ENCODE results near the gene SNX15.

Gene SNX15

DNA sequence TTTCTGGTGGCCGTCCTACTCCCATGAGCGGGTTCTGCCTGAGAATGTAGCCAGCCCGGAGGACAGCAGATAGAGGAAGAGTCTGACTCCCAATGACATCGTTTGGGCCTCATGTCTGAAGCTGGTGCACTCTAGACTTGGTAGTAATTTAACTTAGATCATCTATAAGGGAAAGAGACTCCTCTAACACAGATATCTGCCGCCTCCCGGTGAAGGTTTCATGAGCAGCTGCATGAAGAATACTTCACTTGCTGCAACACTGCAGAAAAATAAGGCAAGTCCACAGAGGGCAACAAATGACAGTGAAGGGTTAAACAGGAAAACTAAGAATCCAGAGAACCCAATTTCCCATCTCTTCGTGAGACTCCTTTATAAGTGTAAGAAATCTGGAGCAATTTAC is 19.2 kb upstream of the SNX15 start:
- no peak for TF ChIP-seq TAF1 (IDR thresholded peaks at IDR 0.05; ENCODE audit: low read depth)
- TF ChIP-seq YY1 (IDR thresholded peaks at IDR 0.05; ENCODE audit: low read depth), result no peak
- no peak for TF ChIP-seq CEBPB (IDR thresholded peaks at IDR 0.05)
- TF ChIP-seq FOXM1 (IDR thresholded peaks at IDR 0.05; ENCODE audit: borderline replicate concordance, low read depth), result no peak
- TF ChIP-seq, protein P1, sequence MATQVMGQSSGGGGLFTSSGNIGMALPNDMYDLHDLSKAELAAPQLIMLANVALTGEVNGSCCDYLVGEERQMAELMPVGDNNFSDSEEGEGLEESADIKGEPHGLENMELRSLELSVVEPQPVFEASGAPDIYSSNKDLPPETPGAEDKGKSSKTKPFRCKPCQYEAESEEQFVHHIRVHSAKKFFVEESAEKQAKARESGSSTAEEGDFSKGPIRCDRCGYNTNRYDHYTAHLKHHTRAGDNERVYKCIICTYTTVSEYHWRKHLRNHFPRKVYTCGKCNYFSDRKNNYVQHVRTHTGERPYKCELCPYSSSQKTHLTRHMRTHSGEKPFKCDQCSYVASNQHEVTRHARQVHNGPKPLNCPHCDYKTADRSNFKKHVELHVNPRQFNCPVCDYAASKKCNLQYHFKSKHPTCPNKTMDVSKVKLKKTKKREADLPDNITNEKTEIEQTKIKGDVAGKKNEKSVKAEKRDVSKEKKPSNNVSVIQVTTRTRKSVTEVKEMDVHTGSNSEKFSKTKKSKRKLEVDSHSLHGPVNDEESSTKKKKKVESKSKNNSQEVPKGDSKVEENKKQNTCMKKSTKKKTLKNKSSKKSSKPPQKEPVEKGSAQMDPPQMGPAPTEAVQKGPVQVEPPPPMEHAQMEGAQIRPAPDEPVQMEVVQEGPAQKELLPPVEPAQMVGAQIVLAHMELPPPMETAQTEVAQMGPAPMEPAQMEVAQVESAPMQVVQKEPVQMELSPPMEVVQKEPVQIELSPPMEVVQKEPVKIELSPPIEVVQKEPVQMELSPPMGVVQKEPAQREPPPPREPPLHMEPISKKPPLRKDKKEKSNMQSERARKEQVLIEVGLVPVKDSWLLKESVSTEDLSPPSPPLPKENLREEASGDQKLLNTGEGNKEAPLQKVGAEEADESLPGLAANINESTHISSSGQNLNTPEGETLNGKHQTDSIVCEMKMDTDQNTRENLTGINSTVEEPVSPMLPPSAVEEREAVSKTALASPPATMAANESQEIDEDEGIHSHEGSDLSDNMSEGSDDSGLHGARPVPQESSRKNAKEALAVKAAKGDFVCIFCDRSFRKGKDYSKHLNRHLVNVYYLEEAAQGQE (IDR thresholded peaks at IDR 0.05; ENCODE audit: low read depth), result no peak
- no peak for TF ChIP-seq ZBTB7A (IDR thresholded peaks at IDR 0.05; ENCODE audit: low read depth)
- TF ChIP-seq, protein P2, sequence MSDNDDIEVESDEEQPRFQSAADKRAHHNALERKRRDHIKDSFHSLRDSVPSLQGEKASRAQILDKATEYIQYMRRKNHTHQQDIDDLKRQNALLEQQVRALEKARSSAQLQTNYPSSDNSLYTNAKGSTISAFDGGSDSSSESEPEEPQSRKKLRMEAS (IDR thresholded peaks at IDR 0.05), result no peak
- TF ChIP-seq TEAD4 (IDR thresholded peaks at IDR 0.05), result no peak
- TF ChIP-seq NFIC (IDR thresholded peaks at IDR 0.05), result no peak
- no peak for TF ChIP-seq EP300 (IDR thresholded peaks at IDR 0.05; ENCODE audit: borderline replicate concordance)
- TF ChIP-seq, protein P3, sequence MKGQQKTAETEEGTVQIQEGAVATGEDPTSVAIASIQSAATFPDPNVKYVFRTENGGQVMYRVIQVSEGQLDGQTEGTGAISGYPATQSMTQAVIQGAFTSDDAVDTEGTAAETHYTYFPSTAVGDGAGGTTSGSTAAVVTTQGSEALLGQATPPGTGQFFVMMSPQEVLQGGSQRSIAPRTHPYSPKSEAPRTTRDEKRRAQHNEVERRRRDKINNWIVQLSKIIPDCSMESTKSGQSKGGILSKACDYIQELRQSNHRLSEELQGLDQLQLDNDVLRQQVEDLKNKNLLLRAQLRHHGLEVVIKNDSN (IDR thresholded peaks at IDR 0.05), result no peak
- TF ChIP-seq EGR1 (IDR thresholded peaks at IDR 0.05), result no peak
- TF ChIP-seq TCF12 (IDR thresholded peaks at IDR 0.05; ENCODE audit: low read depth), result no peak
- TF ChIP-seq RAD21 (IDR thresholded peaks at IDR 0.05; ENCODE audit: low read depth), result no peak
- TF ChIP-seq CREB1 (IDR thresholded peaks at IDR 0.05; ENCODE audit: low read depth), result no peak

DNA sequence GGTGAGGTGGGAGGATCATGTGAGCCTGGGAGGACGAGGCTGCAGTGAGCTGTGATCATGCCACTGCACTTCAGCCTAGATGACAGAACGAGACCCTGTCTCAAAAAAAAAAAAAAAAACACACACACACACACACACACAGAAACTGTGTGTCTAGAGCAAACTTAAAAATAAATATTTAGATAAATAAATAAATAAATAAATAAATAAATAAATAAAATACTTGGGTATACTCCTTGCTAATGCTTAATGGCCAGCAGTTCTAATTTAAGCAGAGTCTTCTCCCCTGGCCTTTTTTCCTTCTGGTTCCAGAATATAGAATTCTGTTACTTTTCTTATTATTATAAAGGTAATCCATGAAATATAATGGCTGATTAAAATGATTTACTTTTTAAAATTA is 18.4 kb upstream of the SNX15 start:
- TF ChIP-seq EGR1 (IDR thresholded peaks at IDR 0.05) (no peak), EP300 (IDR thresholded peaks at IDR 0.05; ENCODE audit: borderline replicate concordance) (no peak), NFIC (IDR thresholded peaks at IDR 0.05) (no peak), YY1 (IDR thresholded peaks at IDR 0.05; ENCODE audit: low read depth) (no peak), TEAD4 (IDR thresholded peaks at IDR 0.05) (no peak), TCF12 (IDR thresholded peaks at IDR 0.05; ENCODE audit: low read depth) (no peak), TAF1 (IDR thresholded peaks at IDR 0.05; ENCODE audit: low read depth) (no peak), CREB1 (IDR thresholded peaks at IDR 0.05; ENCODE audit: low read depth) (no peak), FOXM1 (IDR thresholded peaks at IDR 0.05; ENCODE audit: borderline replicate concordance, low read depth) (no peak), ZBTB7A (IDR thresholded peaks at IDR 0.05; ENCODE audit: low read depth) (no peak), CEBPB (IDR thresholded peaks at IDR 0.05) (no peak), RAD21 (IDR thresholded peaks at IDR 0.05; ENCODE audit: low read depth) (no peak)
- TF ChIP-seq, protein P3 (IDR thresholded peaks at IDR 0.05), result no peak
- TF ChIP-seq, protein P1 (IDR thresholded peaks at IDR 0.05; ENCODE audit: low read depth), result no peak
- TF ChIP-seq, protein P2 (IDR thresholded peaks at IDR 0.05), result no peak

DNA sequence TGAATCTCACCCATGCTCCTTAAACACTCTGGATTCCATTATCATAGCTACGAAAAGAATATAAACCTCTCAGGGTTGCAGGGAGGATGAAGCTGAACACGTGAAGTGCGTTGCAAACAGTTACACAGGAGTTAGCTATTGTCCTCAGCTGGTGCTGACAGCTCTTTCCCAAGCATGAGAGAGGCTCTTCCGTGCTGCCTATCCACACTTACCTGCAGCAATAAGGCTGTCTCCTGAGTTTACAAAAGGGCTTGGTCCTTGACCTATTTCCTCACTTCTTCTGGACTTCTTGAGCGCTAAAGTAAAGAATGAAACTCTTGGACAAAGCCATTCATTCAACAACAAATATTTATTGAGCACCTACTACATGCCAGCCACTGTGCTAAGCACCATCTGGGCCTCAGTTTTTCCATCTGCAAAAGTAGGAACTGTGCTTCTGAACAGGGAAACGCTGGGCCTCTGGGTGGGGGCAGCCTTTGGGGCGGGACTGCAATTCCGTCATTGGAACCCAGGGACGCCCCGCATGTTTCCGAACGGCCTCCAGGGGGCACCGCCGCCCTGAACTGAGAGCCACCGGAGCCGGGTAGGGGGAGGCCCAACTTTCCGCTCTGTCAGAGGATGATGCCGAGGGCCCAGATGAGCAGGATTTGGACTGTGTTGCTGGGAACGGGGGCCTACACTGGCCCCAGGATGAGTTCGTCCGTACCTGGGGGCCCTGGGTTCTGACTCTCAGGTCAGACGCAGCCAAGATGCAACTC is 13.9 kb upstream of the SNX15 start:
- TF ChIP-seq, protein P2 (IDR thresholded peaks at IDR 0.05), result no peak
- TF ChIP-seq, protein P3 (IDR thresholded peaks at IDR 0.05), result no peak
- no peak for TF ChIP-seq NFIC (IDR thresholded peaks at IDR 0.05)
- TF ChIP-seq TCF12 (IDR thresholded peaks at IDR 0.05; ENCODE audit: low read depth), result no peak
- no peak for TF ChIP-seq FOXM1 (IDR thresholded peaks at IDR 0.05; ENCODE audit: borderline replicate concordance, low read depth)
- TF ChIP-seq TAF1 (IDR thresholded peaks at IDR 0.05; ENCODE audit: low read depth), result no peak
- peak; percentile 6; the same call in 1 of the 2 replicates for TF ChIP-seq EP300 (IDR thresholded peaks at IDR 0.05; ENCODE audit: borderline replicate concordance)
- no peak for TF ChIP-seq CEBPB (IDR thresholded peaks at IDR 0.05)
- TF ChIP-seq CREB1 (IDR thresholded peaks at IDR 0.05; ENCODE audit: low read depth), result no peak
- TF ChIP-seq ZBTB7A (IDR thresholded peaks at IDR 0.05; ENCODE audit: low read depth), result no peak
- TF ChIP-seq YY1 (IDR thresholded peaks at IDR 0.05; ENCODE audit: low read depth), result no peak
- no peak for TF ChIP-seq EGR1 (IDR thresholded peaks at IDR 0.05)
- TF ChIP-seq, protein P1 (IDR thresholded peaks at IDR 0.05; ENCODE audit: low read depth), result no peak
- TF ChIP-seq TEAD4 (IDR thresholded peaks at IDR 0.05), result peak; percentile 6; the same call in 1 of the 2 replicates
- peak; percentile 71 for TF ChIP-seq RAD21 (IDR thresholded peaks at IDR 0.05; ENCODE audit: low read depth)
